Kidney glomerular epithelial cell (primary cell): Measurements from ENCODE around the gene ZNG1A.
"Not testable (repeated sequence)": the region's sequence is repeated elsewhere in the genome, so short reads cannot be mapped to it uniquely, and the experiment has no call there.

Source experiments
- DNase-seq: peaks from one replicate; lab custom pipeline; 2025; lab: John Stamatoyannopoulos, UW

ZNG1A gene

GRCh38 chr9:98775-99174 lies 80.1 kb downstream of the ZNG1A start:
- DNase-seq: not testable (repeated sequence)

DNA sequence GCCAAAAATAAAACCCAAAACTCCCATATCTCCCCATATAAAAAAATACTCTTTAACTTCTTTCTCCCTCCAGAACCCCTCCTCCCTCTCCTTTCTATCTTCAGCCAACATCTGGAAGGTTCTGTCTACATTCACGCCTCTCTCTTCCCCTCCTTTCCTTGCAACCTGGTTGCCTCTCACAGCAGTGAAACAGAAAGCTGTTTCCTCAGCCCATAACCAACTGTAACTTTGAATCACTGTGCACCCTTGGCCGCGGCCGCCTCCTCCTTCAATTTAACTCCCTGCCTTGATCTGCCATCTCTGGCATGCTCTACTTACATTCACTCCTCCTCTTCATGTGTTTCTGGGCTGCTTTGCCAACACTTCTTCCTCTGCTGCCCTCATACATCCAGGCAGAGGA lies 83.9 kb downstream of the ZNG1A start:
- not testable (repeated sequence) for DNase-seq

- DNase-seq: not testable (repeated sequence)
These were observed 84.5 kb downstream of the ZNG1A start for GRCh38 chr9:94323-94722.

DNA sequence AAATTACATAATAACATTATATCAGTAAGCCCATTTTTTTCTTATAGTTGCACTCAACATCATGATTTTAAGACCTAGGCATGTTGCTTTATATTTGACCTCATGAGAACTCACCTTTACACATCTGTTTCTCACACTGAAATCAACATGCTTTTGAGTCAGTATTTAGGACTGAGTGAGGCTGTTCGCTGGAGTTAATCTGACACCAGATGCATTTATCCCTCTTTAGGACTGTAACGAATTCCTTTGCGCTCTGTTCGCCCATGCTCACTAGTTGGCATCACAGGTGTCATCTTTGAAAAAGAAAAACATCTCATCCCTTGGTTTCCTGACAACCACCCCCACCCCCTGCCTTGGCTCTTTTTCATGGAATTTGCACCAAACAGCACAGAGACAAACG lies 84.9 kb downstream of the ZNG1A start:
- DNase-seq: not testable (repeated sequence)

DNA sequence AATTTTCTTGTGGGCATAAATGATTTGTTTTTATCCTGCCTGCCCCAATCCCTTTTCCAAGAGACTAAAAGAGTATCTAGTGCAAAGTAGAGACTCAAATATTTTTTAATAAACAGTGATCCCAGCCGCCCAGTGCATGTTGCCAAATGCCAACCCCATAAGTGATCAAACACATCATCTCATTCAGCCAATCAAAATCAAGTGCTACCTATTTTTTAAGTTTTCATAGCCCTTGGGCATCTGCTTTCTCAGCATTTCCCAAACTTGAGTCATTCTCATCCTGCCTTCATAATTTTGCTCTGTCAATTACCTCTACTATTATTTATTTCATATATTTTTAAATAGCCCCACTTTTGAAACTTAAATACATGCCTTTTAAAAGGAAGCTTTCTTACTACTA lies 88.0 kb downstream of the ZNG1A start:
- not testable (repeated sequence) for DNase-seq

- not testable (repeated sequence) for DNase-seq
These were observed 90.3 kb downstream of the ZNG1A start for GRCh38 chr9:88396-89037.

- DNase-seq: not testable (repeated sequence)
These were observed 91.0 kb downstream of the ZNG1A start for GRCh38 chr9:87860-88259.

GRCh38 chr9:87105-87504 lies 91.8 kb downstream of the ZNG1A start:
- not testable (repeated sequence) for DNase-seq

DNA sequence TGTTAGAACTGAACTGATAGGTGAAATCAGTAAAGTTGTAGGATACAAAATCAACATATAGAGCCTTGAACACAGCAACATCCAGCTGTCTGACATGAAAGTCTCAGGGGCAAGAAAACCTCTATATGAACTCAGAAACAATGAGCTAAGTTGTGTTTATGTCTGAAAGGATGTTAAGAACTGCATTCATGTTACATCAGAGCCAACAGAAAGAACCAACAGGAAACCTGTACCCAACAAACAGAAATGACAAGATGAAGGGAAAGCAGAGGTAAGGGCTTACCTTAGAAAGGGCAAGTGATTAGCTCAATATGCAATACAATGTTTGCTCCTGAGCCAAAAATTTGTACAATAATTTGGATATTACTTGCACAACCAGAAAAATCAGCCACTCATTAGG lies 92.2 kb downstream of the ZNG1A start:
- DNase-seq: not testable (repeated sequence)

DNA sequence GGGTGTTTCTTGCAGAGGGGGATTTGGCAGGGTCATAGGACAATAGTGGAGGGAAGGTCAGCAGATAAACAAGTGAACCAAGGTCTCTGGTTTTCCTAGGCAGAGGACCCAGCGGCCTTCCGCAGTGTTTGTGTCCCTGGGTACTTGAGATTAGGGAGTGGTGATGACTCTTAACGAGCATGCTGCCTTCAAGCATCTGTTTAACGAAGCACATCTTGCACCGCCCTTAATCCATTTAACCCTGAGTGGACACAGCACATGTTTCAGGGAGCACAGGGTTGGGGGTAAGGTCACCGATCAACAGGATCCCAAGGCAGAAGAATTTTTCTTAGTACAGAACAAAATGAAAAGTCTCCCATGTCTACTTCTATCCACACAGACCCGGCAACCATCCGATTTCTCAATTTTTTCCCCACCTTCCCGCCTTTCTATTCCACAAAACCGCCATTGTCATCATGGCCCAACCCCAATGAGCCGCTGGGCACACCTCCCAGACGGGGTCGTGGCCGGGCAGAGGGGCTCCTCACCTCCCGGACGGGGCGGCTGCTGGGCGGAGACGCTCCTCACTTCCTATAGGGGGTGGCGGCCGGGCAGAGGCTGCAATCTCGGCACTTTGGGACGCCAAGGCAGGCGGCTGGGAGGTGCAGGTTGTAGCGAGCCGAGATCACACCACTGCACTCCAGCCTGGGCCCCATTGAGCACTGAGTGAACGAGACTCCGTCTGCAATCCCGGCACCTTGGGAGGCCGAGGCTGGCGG lies 95.7 kb downstream of the ZNG1A start:
- DNase-seq: not testable (repeated sequence)

GRCh38 chr9:78333-78732 lies 100.5 kb downstream of the ZNG1A start:
- not testable (repeated sequence) for DNase-seq

- DNase-seq: not testable (repeated sequence)
These were observed 102.5 kb downstream of the ZNG1A start for GRCh38 chr9:76389-76788.

- DNase-seq: not testable (repeated sequence)
These were observed 104.8 kb downstream of the ZNG1A start for GRCh38 chr9:73900-74525.

- DNase-seq: not testable (repeated sequence)
These were observed 105.6 kb downstream of the ZNG1A start for GRCh38 chr9:73076-73899.
